ENCODE measurements around the gene PTPRD.

The PTPRD gene

GRCh38 chr9:8680658-8681057 lies 1932.1 kb downstream of the PTPRD start:
- no peaks in the 10 kb centered on the region for H3K36me3 ChIP-seq (ENCODE audit: low read length)
- H3K79me2 ChIP-seq (ENCODE audit: insufficient read depth, low read length) = no peaks in the 10 kb centered on the region
- H3K4me2 ChIP-seq (ENCODE audit: low read depth, low read length, poor library complexity, severe bottlenecking) = no peak overlapping the region
- H3K9me2 ChIP-seq (replicated peaks; ENCODE audit: insufficient read depth, low read length) = no peaks in the 10 kb centered on the region
- H3K9me3 ChIP-seq (ENCODE audit: insufficient read depth, low read length) = no peaks in the 10 kb centered on the region
- H4K20me1 ChIP-seq (ENCODE audit: low read depth, low read length) = no peaks in the 10 kb centered on the region
- no peak overlapping the region for H3K9ac ChIP-seq (ENCODE audit: low read length)
- no peak for TF ChIP-seq CTCF (IDR thresholded peaks at IDR 0.05; ENCODE audit: insufficient read depth, low read length, poor library complexity, severe bottlenecking)
- no peak for TF ChIP-seq EZH2phosphoT487 (conservative IDR thresholded peaks at IDR 0.05; ENCODE audit: low read length)
- no peaks in the 10 kb centered on the region for H3F3A ChIP-seq (ENCODE audit: insufficient read depth)
- H3K27ac ChIP-seq (ENCODE audit: low read depth, low read length) = no peak overlapping the region
- no peak overlapping the region for H2AFZ ChIP-seq (ENCODE audit: low read depth, low read length, severe bottlenecking)
- no peak overlapping the region for H3K4me3 ChIP-seq (ENCODE audit: insufficient read depth, low read length, poor library complexity, severe bottlenecking)
- no peaks in the 10 kb centered on the region for H3K27me3 ChIP-seq (ENCODE audit: low read length)

- H3K9me3 ChIP-seq (ENCODE audit: insufficient read depth, low read length) = no peaks in the 10 kb centered on the region
- no peaks in the 10 kb centered on the region for H3K27me3 ChIP-seq (ENCODE audit: low read length)
- H3F3A ChIP-seq (ENCODE audit: insufficient read depth) = no peaks in the 10 kb centered on the region
- no peak overlapping the region for H3K4me2 ChIP-seq (ENCODE audit: low read depth, low read length, poor library complexity, severe bottlenecking)
- H3K79me2 ChIP-seq (ENCODE audit: insufficient read depth, low read length) = no peaks in the 10 kb centered on the region
- H3K9ac ChIP-seq (ENCODE audit: low read length) = no peak overlapping the region
- no peaks in the 10 kb centered on the region for H3K9me2 ChIP-seq (replicated peaks; ENCODE audit: insufficient read depth, low read length)
- no peaks in the 10 kb centered on the region for H4K20me1 ChIP-seq (ENCODE audit: low read depth, low read length)
- TF ChIP-seq CTCF (IDR thresholded peaks at IDR 0.05; ENCODE audit: insufficient read depth, low read length, poor library complexity, severe bottlenecking) (no peak), EZH2phosphoT487 (conservative IDR thresholded peaks at IDR 0.05; ENCODE audit: low read length) (no peak)
- H3K27ac ChIP-seq (ENCODE audit: low read depth, low read length) = no peak overlapping the region
- H2AFZ ChIP-seq (ENCODE audit: low read depth, low read length, severe bottlenecking) = no peak overlapping the region
- no peak overlapping the region for H3K4me3 ChIP-seq (ENCODE audit: insufficient read depth, low read length, poor library complexity, severe bottlenecking)
- no peaks in the 10 kb centered on the region for H3K36me3 ChIP-seq (ENCODE audit: low read length)
These were observed 1932.6 kb downstream of the PTPRD start for GRCh38 chr9:8680157-8680556.

- H3K9me2 ChIP-seq (replicated peaks; ENCODE audit: insufficient read depth, low read length) = no peaks in the 10 kb centered on the region
- H3K9me3 ChIP-seq (ENCODE audit: insufficient read depth, low read length) = no peaks in the 10 kb centered on the region
- no peak for TF ChIP-seq CTCF (IDR thresholded peaks at IDR 0.05; ENCODE audit: insufficient read depth, low read length, poor library complexity, severe bottlenecking)
- TF ChIP-seq EZH2phosphoT487 (conservative IDR thresholded peaks at IDR 0.05; ENCODE audit: low read length) = no peak
- H3F3A ChIP-seq (ENCODE audit: insufficient read depth) = no peaks in the 10 kb centered on the region
- H3K27me3 ChIP-seq (ENCODE audit: low read length) = no peaks in the 10 kb centered on the region
- H2AFZ ChIP-seq (ENCODE audit: low read depth, low read length, severe bottlenecking) = no peak overlapping the region
- no peaks in the 10 kb centered on the region for H3K79me2 ChIP-seq (ENCODE audit: insufficient read depth, low read length)
- no peaks in the 10 kb centered on the region for H4K20me1 ChIP-seq (ENCODE audit: low read depth, low read length)
- no peak overlapping the region for H3K4me3 ChIP-seq (ENCODE audit: insufficient read depth, low read length, poor library complexity, severe bottlenecking)
- H3K9ac ChIP-seq (ENCODE audit: low read length) = no peak overlapping the region
- no peaks in the 10 kb centered on the region for H3K36me3 ChIP-seq (ENCODE audit: low read length)
- H3K27ac ChIP-seq (ENCODE audit: low read depth, low read length) = no peak overlapping the region
- H3K4me2 ChIP-seq (ENCODE audit: low read depth, low read length, poor library complexity, severe bottlenecking) = no peak overlapping the region
These were observed 1933.4 kb downstream of the PTPRD start for GRCh38 chr9:8679371-8679822.
